OCI-LY1 (cell line): Measurements from ENCODE around the gene SUSD3.

ENCODE experiments used
- EZH2 ChIP-seq: fragments of 200-600 bp; sonication (generic), shearing (Covaris generic); IDR thresholded peaks from 2 replicates; pipeline ENCODE4 v1.8.0; 2017; ENCODE audit warnings: borderline replicate concordance, mixed run types, mild to moderate bottlenecking, antibody characterized with exemption, low read length, moderate library complexity, mixed read lengths
- TF ChIP-seq, protein P1 (sequence below): fragments of 200-600 bp; sonication (generic), shearing (Covaris generic); IDR thresholded peaks from 2 replicates; pipeline ENCODE4 v1.5.1; 2017; ENCODE audit warnings: mild to moderate bottlenecking, antibody characterized with exemption, low read length, moderate library complexity, mixed read lengths

DNA sequence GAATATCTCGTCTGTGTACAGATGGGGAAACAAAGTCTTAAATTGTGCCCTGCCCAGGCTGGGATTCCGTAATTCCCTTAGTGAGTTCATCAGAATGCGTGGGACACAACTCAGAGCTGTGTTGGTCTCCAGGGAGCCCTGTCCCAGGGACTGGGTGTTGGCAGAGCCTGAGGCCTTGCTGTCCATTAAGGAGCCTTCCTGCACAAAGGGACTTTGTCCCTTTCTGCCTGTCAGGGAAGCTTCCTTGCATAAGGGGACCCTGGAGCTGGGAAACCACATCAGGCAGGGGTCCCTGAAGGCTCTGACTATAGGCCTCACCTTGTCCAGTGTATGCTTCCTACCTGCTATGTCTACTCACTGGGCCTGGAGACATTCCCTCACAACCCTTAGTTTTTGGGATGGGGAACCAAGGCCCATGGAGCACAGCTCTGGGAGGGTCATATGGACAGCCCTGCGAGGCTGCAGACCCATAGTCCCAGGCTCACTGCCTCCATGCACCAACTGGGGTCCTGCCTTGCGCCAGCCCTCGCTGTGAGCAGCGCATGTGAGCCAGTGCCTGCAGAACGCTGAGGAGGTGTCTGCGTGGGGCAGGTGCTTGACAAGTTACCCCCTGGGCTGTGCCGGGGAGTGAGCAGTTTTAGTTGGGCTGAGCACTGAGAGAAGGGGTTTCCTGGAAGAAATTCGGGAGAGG lies 39.2 kb downstream of the SUSD3 start:
- TF ChIP-seq, protein P1, sequence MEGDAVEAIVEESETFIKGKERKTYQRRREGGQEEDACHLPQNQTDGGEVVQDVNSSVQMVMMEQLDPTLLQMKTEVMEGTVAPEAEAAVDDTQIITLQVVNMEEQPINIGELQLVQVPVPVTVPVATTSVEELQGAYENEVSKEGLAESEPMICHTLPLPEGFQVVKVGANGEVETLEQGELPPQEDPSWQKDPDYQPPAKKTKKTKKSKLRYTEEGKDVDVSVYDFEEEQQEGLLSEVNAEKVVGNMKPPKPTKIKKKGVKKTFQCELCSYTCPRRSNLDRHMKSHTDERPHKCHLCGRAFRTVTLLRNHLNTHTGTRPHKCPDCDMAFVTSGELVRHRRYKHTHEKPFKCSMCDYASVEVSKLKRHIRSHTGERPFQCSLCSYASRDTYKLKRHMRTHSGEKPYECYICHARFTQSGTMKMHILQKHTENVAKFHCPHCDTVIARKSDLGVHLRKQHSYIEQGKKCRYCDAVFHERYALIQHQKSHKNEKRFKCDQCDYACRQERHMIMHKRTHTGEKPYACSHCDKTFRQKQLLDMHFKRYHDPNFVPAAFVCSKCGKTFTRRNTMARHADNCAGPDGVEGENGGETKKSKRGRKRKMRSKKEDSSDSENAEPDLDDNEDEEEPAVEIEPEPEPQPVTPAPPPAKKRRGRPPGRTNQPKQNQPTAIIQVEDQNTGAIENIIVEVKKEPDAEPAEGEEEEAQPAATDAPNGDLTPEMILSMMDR = no peak
- TF ChIP-seq EZH2 = no peak
